Measurements from ENCODE around the gene HOXA1. TPM values are rescaled to one million over a fixed set of nuclear protein-coding genes. Genes with fewer than 3 reads are reported as not detected.

HOXA1 gene
- total and polyA plus RNA-seq, 2 of the 4 experiments (the other 2 are of a cell fraction): 0.54 to 1.8 TPM

- no peak overlapping the region for H3K18ac ChIP-seq (ENCODE audit: low read depth, low read length)
- no peak for TF ChIP-seq CHD1 (IDR thresholded peaks at IDR 0.05; ENCODE audit: low read depth, low read length)
- TF ChIP-seq BHLHE40 (IDR thresholded peaks at IDR 0.05; ENCODE audit: low read depth, low read length): no peak
- no peak for TF ChIP-seq RCOR1 (IDR thresholded peaks at IDR 0.05; ENCODE audit: insufficient replicate concordance, low read length)
- no peak for TF ChIP-seq CEBPB (IDR thresholded peaks at IDR 0.05; ENCODE audit: low read depth, low read length)
- no peak for TF ChIP-seq ELK1 (IDR thresholded peaks at IDR 0.05; ENCODE audit: borderline replicate concordance, low read depth, low read length)
- no peak for TF ChIP-seq MAFK (IDR thresholded peaks at IDR 0.05; ENCODE audit: low read depth, low read length)
- TF ChIP-seq MXI1 (IDR thresholded peaks at IDR 0.05; ENCODE audit: borderline replicate concordance, low read depth, low read length): no peak
- TF ChIP-seq RFX5 (IDR thresholded peaks at IDR 0.05; ENCODE audit: low read depth, low read length): no peak
- no peak for TF ChIP-seq CTCF (conservative IDR thresholded peaks at IDR 0.05; ENCODE audit: low read depth, low read length)
- TF ChIP-seq POLR2A (IDR thresholded peaks at IDR 0.05; ENCODE audit: low read depth, low read length): no peak
- no peak for TF ChIP-seq SMC3 (IDR thresholded peaks at IDR 0.05; ENCODE audit: low read depth, low read length)
- no peak for TF ChIP-seq NFE2L2 (IDR thresholded peaks at IDR 0.05; ENCODE audit: low read depth, low read length)
- no peak for TF ChIP-seq RAD21 (IDR thresholded peaks at IDR 0.05; ENCODE audit: low read length)
- TF ChIP-seq FOS (IDR thresholded peaks at IDR 0.05; ENCODE audit: low read depth, low read length): no peak
- TF ChIP-seq MAZ (IDR thresholded peaks at IDR 0.05; ENCODE audit: borderline replicate concordance, low read depth, low read length): no peak
- no peaks in the 10 kb centered on the region for H3K36me3 ChIP-seq (ENCODE audit: control insufficient read depth, insufficient read depth, low read length)
- intact Hi-C loops (cut with micrococcal nuclease): no loop called here
- H3K9me1 ChIP-seq (ENCODE audit: insufficient read depth, low read length): no peaks in the 10 kb centered on the region
- H2BK120ac ChIP-seq (ENCODE audit: low read depth, low read length): no peak overlapping the region
- H3K4ac ChIP-seq (ENCODE audit: low read depth, low read length): no peak overlapping the region
- no peak overlapping the region for H2BK5ac ChIP-seq (ENCODE audit: low read depth, low read length, poor library complexity, severe bottlenecking)
- no peak overlapping the region for H3K4me2 ChIP-seq (ENCODE audit: low read depth, low read length)
- CTCF ChIA-PET: no interaction called here
- no peak overlapping the region for H3K9ac ChIP-seq (ENCODE audit: low read depth, low read length)
- no peaks in the 10 kb centered on the region for H3K4me1 ChIP-seq (ENCODE audit: control insufficient read depth, insufficient read depth, low read length)
- ATAC-seq (ENCODE audit: low read depth): no peak
- no peak overlapping the region for H2AFZ ChIP-seq (replicated peaks; ENCODE audit: low read length, poor library complexity)
- no peak overlapping the region for H4K8ac ChIP-seq (ENCODE audit: low read depth in 2 of 2, low read length in 2 of 2)
- no peak overlapping the region for H4K91ac ChIP-seq (ENCODE audit: insufficient read depth, low read depth, low read length)
- POLR2A ChIA-PET (ENCODE audit: unreplicated experiment): no interaction called here
- no peak overlapping the region for H2AK5ac ChIP-seq (ENCODE audit: low read depth, low read length)
- no peak overlapping the region for H2AK9ac ChIP-seq (replicated peaks; ENCODE audit: low read depth, low read length, poor library complexity)
- no peak overlapping the region for H3K56ac ChIP-seq (ENCODE audit: extremely low read depth, insufficient read depth, low read length)
- dilution Hi-C loops (cut with HindIII; ENCODE audit: low sequenced_read_pairs, unreplicated experiment): no loop called here
- H4K5ac ChIP-seq (ENCODE audit: low read depth, low read length): no peak overlapping the region
- BruUV-seq (replicated peaks): no TSS peak
- H2BK20ac ChIP-seq (ENCODE audit: low read depth, low read length): no peak overlapping the region
- no peak overlapping the region for H3K27ac ChIP-seq (ENCODE audit: insufficient read depth, low read length)
- H3K27me3 ChIP-seq (ENCODE audit: control insufficient read depth, insufficient read depth, low read length): peaks cover 4% of the 10 kb centered on the region; the same call in 1 of the 2 replicates
- H3K23ac ChIP-seq (ENCODE audit: low read depth, low read length): no peak overlapping the region
- no peak overlapping the region for H3K4me3 ChIP-seq (ENCODE audit: insufficient read depth, low read depth, low read length)
- no peaks in the 10 kb centered on the region for H3K9me3 ChIP-seq (ENCODE audit: control insufficient read depth, insufficient read depth, low read length)
- peaks cover 9 to 10% of the 10 kb centered on the region in 2 experiments; a peak in 3 of 4 replicates for H3K79me1 ChIP-seq (ENCODE audit: low read depth in 1 of 2, low read length in 2 of 2)
- no peak overlapping the region for H3K14ac ChIP-seq (replicated peaks; ENCODE audit: low read depth, low read length)
- H2BK15ac ChIP-seq (ENCODE audit: low read depth, low read length): no peak overlapping the region
- no CpG with 5 or more reads among the region's 3 CpGs for WGBS, 2 experiments (ENCODE audit: extremely low coverage in 2 of 2, insufficient read length in 1 of 2)
- no peaks in the 10 kb centered on the region for H4K20me1 ChIP-seq (ENCODE audit: insufficient read depth, low read length)
- DNase-seq: no peak
- in situ Hi-C loops (cut with MboI; ENCODE audit: low sequenced_read_pairs): no loop called here
Measured at GRCh38 chr7:27091105-27091504, 4.7 kb downstream of the HOXA1 start.

Measured in IMR-90 (cell line).